ENCODE data around the gene PGM1.
A peak's percentile ranks its signal among the peaks of the same experiment; 100 is the strongest.
"Not testable (repeated sequence)": the region's sequence is repeated elsewhere in the genome, so short reads cannot be mapped to it uniquely, and the experiment has no call there.

Gene PGM1

DNA sequence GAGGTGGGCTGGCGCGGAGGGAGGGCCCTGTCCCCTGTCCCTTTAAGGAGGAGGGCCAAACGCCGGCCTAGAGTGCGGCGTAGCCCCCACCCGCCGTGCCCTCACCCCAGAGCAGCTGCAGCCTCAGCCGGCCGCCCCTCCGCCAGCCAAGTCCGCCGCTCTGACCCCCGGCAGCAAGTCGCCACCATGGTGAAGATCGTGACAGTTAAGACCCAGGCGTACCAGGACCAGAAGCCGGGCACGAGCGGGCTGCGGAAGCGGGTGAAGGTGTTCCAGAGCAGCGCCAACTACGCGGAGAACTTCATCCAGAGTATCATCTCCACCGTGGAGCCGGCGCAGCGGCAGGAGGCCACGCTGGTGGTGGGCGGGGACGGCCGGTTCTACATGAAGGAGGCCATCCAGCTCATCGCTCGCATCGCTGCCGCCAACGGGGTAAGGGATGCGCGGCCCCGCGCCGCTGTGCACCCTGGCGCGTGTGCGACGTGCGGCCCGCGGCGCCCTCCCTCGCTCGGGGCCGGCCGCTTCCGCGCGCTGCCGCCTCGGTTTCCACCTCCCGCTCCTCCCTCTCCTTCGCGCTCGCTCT is at the start of gene PGM1:
Gene PGM1 (plus strand): TSS at position 109 of the 583 bp plus-strand sequence. CDS start 78 bp downstream, at position 187.
- Mint-ChIP-seq H3K4me3 (peak within 1 kb of the TSS; percentile 93), H3K9me3 (no peaks in the 10 kb centered on the region), H3K36me3 (ENCODE audit: low read depth) (peaks cover 12% of the 10 kb centered on the region), H3K27ac (peak within 1 kb of the TSS; percentile 94), H3K4me1 (ENCODE audit: low read depth) (peaks cover 33% of the 10 kb centered on the region), H3K27me3 (no peaks in the 10 kb centered on the region)

GRCh38 chr1:63545780-63546179 is 47.4 kb upstream of the PGM1 start:
- no peaks in the 10 kb centered on the region for H3K4me1 Mint-ChIP-seq (ENCODE audit: low read depth)
- no peak overlapping the region for H3K4me3 Mint-ChIP-seq
- H3K27ac Mint-ChIP-seq, result no peak overlapping the region

DNA sequence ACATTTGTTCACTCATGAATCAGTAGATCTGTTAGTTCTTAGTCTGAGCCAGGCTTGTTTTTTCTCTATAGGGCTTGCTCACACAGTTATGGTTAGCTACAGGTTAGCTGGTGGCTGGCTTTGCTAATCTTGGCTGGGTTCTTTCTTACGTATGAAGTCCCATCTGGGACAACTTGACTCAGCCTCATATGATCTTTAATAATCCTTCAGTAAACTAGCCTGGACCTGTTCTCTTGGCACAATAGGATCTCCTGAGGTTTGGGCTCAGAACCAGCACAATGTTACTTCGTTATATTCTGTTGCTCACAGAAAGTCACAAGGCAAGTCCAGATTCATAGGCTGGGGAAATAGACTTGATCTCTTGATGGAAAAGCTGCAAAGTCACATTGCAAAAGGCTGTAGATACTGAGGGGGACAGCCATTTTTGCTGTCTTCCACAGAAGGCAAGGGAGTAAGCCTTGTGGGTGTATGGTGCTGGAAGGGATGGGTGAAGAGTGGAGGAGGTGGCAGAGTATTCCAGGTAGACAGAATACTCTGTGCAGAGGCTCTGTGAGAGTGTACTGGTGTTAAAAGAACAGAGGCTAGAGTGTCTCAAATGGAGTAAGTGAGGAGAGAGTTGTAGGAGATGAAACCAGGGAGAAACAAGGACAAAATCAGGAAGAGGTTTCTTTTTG is 45.5 kb upstream of the PGM1 start:
- Mint-ChIP-seq H3K9me3 (no peaks in the 10 kb centered on the region), H3K4me3 (no peak overlapping the region), H3K4me1 (ENCODE audit: low read depth) (no peaks in the 10 kb centered on the region), H3K27ac (no peak overlapping the region), H3K36me3 (ENCODE audit: low read depth) (peaks cover 18% of the 10 kb centered on the region), H3K27me3 (no peaks in the 10 kb centered on the region)

More at GRCh38 chr1:63545780-63546179, 47.4 kb upstream of the PGM1 start:
- peaks cover 18% of the 10 kb centered on the region for H3K36me3 Mint-ChIP-seq (ENCODE audit: low read depth)
- H3K27me3 Mint-ChIP-seq, result no peaks in the 10 kb centered on the region
- no peaks in the 10 kb centered on the region for H3K9me3 Mint-ChIP-seq

DNA sequence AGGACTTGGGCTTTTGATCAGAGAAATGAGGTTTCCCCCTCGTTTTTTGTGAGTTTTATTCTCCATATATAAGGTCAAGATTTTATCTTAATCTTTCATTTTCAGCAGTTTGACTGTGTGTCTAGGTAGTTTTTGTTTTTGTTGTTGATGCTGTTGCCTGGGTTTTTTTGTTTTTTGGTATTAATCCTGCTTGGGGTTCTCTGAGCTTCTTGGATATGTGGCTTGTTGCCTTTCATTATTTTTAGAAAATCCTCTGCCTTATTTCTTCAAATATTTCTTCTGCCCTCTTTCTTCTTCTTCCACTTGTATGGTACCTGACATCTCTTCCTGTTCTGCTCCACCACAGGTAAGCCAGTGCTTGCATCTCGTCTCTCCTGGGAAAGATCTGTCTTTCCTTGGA is 44.9 kb upstream of the PGM1 start:
- peaks cover 18% of the 10 kb centered on the region for H3K36me3 Mint-ChIP-seq (ENCODE audit: low read depth)
- H3K4me3 Mint-ChIP-seq, result no peak overlapping the region
- no peaks in the 10 kb centered on the region for H3K27me3 Mint-ChIP-seq
- H3K9me3 Mint-ChIP-seq, result no peaks in the 10 kb centered on the region
- no peak overlapping the region for H3K27ac Mint-ChIP-seq
- no peaks in the 10 kb centered on the region for H3K4me1 Mint-ChIP-seq (ENCODE audit: low read depth)

DNA sequence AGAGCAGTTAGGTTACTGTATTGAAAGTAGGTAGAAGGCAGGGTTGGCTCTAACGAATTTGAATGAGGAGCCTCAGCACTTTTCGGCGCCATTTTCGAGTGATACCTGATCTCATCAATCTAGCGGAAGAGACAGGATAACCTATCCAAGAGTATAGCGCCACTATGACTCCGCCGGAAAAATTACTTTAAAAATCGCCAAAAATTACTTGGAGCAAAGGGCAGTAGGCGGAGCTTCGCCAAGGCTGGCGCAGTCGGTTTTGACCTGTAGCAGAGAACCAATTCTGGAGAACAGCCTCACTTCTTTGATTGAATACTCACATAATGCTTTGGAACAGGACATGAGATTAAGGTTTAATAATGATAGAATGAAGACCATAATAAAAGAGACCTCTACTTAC is 44.3 kb upstream of the PGM1 start:
- no peaks in the 10 kb centered on the region for H3K4me1 Mint-ChIP-seq (ENCODE audit: low read depth)
- H3K27ac Mint-ChIP-seq, result no peak overlapping the region
- H3K4me3 Mint-ChIP-seq, result no peak overlapping the region
- no peaks in the 10 kb centered on the region for H3K9me3 Mint-ChIP-seq
- H3K27me3 Mint-ChIP-seq, result no peaks in the 10 kb centered on the region
- peaks cover 18% of the 10 kb centered on the region for H3K36me3 Mint-ChIP-seq (ENCODE audit: low read depth)

DNA sequence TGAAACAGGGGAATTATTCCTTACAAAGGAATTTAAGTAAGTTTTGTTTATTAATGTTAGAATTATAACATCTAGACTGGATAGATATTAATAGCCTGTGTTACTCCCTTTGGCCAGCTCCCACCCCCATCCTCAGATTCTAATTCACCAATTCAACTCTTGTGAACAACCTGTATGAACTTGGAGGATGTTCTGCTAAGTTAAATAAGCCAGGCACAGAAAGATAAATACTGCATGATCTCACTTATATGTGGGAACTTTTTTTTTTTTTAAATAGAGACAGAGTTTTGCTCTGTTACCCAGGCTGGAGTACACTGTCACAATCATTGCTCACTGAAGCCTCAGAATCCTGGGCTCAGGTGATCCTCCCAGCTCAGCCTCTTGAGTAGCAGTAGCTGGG is 37.7 kb upstream of the PGM1 start:
- no peaks in the 10 kb centered on the region for H3K27me3 Mint-ChIP-seq
- no peak overlapping the region for H3K4me3 Mint-ChIP-seq
- H3K4me1 Mint-ChIP-seq (ENCODE audit: low read depth), result no peaks in the 10 kb centered on the region
- H3K9me3 Mint-ChIP-seq, result no peaks in the 10 kb centered on the region
- H3K27ac Mint-ChIP-seq, result no peak overlapping the region
- peaks cover 12% of the 10 kb centered on the region for H3K36me3 Mint-ChIP-seq (ENCODE audit: low read depth)

DNA sequence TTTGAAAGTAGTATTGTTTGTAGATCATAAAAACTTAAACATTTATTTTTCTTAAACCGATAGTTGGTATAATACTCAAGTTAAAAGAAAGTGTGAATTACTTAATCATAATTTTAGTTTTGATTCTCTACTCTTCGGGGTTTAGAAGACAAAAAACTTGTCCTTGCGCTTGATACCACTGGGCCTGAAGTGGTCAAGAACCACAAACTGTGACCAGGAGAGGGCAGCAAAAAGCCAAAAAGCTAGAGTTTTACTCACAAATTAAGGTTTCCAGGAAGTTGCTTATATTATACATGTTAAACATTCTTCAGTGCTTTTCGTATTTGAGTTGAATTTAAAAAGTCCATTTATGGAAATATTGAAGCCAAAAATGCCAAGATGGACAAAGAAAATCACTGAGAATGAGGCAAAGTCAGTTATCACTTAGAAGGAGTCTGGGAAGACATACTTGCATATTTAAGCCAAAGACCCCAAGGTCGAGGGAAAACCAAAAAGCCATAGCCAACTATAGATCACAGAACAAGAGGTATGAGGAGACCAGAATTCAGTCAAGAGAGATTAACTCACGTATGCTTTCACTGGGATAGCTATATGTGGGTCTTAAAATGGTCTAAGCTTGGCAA is 35.7 kb upstream of the PGM1 start:
- H3K4me1 Mint-ChIP-seq (ENCODE audit: low read depth), result no peaks in the 10 kb centered on the region
- no peak overlapping the region for H3K27ac Mint-ChIP-seq
- H3K36me3 Mint-ChIP-seq (ENCODE audit: low read depth), result peaks cover 8% of the 10 kb centered on the region
- H3K9me3 Mint-ChIP-seq, result no peaks in the 10 kb centered on the region
- H3K4me3 Mint-ChIP-seq, result no peak overlapping the region
- no peaks in the 10 kb centered on the region for H3K27me3 Mint-ChIP-seq

GRCh38 chr1:63559357-63559756 is 33.9 kb upstream of the PGM1 start:
- no peak overlapping the region for H3K27ac Mint-ChIP-seq
- H3K9me3 Mint-ChIP-seq, result no peaks in the 10 kb centered on the region
- no peak overlapping the region for H3K4me3 Mint-ChIP-seq
- no peaks in the 10 kb centered on the region for H3K27me3 Mint-ChIP-seq
- peaks cover 14% of the 10 kb centered on the region for H3K36me3 Mint-ChIP-seq (ENCODE audit: low read depth)
- no peaks in the 10 kb centered on the region for H3K4me1 Mint-ChIP-seq (ENCODE audit: low read depth)

GRCh38 chr1:63563745-63564144 is 29.5 kb upstream of the PGM1 start:
- Mint-ChIP-seq H3K9me3 (no peaks in the 10 kb centered on the region), H3K4me3 (no peak overlapping the region), H3K27ac (no peak overlapping the region), H3K36me3 (ENCODE audit: low read depth) (peaks cover 22% of the 10 kb centered on the region), H3K27me3 (no peaks in the 10 kb centered on the region), H3K4me1 (ENCODE audit: low read depth) (no peaks in the 10 kb centered on the region)

DNA sequence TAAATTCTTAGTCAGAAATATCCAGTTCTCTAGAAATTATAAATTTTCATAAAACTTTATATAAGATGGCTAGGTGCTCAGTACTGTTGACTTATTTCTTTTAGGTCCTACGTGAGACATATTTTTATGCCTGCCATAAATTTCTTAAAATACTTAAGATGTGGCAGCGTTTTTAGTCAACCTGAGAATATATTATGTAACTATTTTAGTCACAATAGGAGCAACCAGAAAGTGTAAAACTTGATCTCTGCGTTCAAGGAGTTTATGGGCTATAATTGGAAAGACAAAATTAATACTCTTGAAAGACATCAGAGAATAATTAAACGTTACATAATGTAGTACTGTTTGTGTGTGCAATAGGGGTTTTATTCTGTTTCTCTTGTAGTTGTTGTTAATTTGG is 24.1 kb upstream of the PGM1 start:
- H3K4me1 Mint-ChIP-seq (ENCODE audit: low read depth), result no peaks in the 10 kb centered on the region
- no peak overlapping the region for H3K4me3 Mint-ChIP-seq
- no peaks in the 10 kb centered on the region for H3K27me3 Mint-ChIP-seq
- H3K36me3 Mint-ChIP-seq (ENCODE audit: low read depth), result peaks cover 16% of the 10 kb centered on the region
- no peaks in the 10 kb centered on the region for H3K9me3 Mint-ChIP-seq
- H3K27ac Mint-ChIP-seq, result no peak overlapping the region

DNA sequence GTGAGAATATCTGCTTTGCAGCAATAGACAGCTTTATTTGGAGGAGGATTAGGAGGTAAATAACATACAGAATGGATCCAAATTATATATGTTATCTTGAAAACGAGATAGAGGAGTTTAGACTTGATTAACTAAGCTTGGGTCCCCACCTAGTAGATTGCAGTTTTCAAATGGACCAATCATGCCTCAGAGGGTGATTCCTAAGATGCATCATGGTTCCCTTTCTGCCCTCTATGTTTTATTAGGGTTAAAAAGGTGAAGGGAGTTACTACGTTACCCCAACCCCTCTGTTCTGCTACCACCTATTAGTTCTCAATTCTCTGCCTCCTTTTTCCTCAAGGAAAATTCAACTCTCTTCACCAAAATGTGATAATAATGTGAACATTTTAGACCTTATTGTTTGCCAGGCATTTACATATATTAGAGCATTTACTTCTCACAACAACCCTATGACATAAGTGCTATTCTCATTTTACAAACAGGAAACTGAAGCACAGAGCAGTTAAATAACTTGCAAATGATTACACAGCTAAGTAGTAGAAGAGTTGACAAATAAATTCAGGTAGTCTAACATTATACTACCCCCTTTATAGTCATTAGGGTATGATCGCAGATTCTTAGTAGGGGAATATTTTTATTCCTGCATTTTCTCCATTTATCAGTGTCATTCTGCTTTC is 23.4 kb upstream of the PGM1 start:
- Mint-ChIP-seq H3K4me1 (ENCODE audit: low read depth) (no peaks in the 10 kb centered on the region), H3K4me3 (no peak overlapping the region), H3K9me3 (no peaks in the 10 kb centered on the region), H3K36me3 (ENCODE audit: low read depth) (peaks cover 9% of the 10 kb centered on the region), H3K27ac (no peak overlapping the region), H3K27me3 (no peaks in the 10 kb centered on the region)

GRCh38 chr1:63572686-63573085 is 20.5 kb upstream of the PGM1 start:
- H3K36me3 Mint-ChIP-seq (ENCODE audit: low read depth); H3K4me3 Mint-ChIP-seq; H3K4me1 Mint-ChIP-seq (ENCODE audit: low read depth); H3K9me3 Mint-ChIP-seq; H3K27me3 Mint-ChIP-seq; H3K27ac Mint-ChIP-seq: not testable (repeated sequence)

GRCh38 chr1:63574203-63574796 is 18.9 kb upstream of the PGM1 start:
- H3K36me3 Mint-ChIP-seq (ENCODE audit: low read depth); H3K4me3 Mint-ChIP-seq; H3K27ac Mint-ChIP-seq; H3K4me1 Mint-ChIP-seq (ENCODE audit: low read depth); H3K9me3 Mint-ChIP-seq; H3K27me3 Mint-ChIP-seq: not testable (repeated sequence)

DNA sequence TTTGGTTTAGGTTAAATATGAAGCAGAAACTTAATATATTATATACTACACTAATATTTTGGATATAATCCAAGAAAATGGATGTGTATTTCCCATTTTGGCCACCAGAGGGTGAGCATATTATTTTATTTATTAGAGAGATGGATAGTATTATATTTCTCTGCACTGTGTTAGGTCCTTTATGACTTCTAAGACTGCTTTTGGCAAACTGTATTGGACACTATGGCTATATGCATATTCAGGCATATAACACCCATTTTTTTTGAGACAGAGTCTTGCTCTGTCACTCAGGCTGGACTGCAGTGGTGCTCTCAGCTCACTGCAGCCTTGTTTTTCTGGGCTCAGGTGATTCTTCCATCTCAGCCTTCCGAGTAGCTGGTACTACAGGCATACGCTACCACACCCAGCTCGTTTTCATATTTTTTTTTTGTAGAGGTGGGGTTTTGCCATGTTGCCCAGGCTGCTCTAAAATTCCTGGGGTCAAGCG is 17.8 kb upstream of the PGM1 start:
- Mint-ChIP-seq H3K27ac (no peak overlapping the region), H3K9me3 (no peaks in the 10 kb centered on the region), H3K36me3 (ENCODE audit: low read depth) (no peaks in the 10 kb centered on the region), H3K4me1 (ENCODE audit: low read depth) (no peaks in the 10 kb centered on the region), H3K4me3 (no peak overlapping the region), H3K27me3 (no peaks in the 10 kb centered on the region)

- not testable (repeated sequence) for H3K4me3 Mint-ChIP-seq, H3K9me3 Mint-ChIP-seq, H3K27me3 Mint-ChIP-seq, H3K27ac Mint-ChIP-seq
- H3K36me3 Mint-ChIP-seq (ENCODE audit: low read depth), result peaks cover 17% of the 10 kb centered on the region
- peaks cover 15% of the 10 kb centered on the region for H3K4me1 Mint-ChIP-seq (ENCODE audit: low read depth)
Observed at GRCh38 chr1:63586326-63586725, 6.9 kb upstream of the PGM1 start.

Measured in stimulated activated naive CD8-positive, alpha-beta T cell treated with anti-CD3 and anti-CD28 coated beads, Interleukin-15, Interleukin-2, amounts not matched to agents 100 ng/mL and 50 ng/mL, for 24 hours (primary cell).